ENCODE results near the gene ACSS2.

GRCh38 chr20:34862724-34863123 lies 13.7 kb upstream of the ACSS2 start:
- TF ChIP-seq CTCF (IDR thresholded peaks at IDR 0.05; ENCODE audit: low read length) (no peak), EZH2 (IDR thresholded peaks at IDR 0.05; ENCODE audit: borderline replicate concordance, low read length) (no peak)
